ENCODE data around the gene RB1. TPM values are rescaled to one million over a fixed set of nuclear protein-coding genes. Genes with fewer than 3 reads are reported as not detected.
"Not testable (repeated sequence)": the region's sequence is repeated elsewhere in the genome, so short reads cannot be mapped to it uniquely, and the experiment has no call there.

RB1 gene
- total and polyA plus RNA-seq, 2 donors = 30.2 to 52.3 TPM

DNA sequence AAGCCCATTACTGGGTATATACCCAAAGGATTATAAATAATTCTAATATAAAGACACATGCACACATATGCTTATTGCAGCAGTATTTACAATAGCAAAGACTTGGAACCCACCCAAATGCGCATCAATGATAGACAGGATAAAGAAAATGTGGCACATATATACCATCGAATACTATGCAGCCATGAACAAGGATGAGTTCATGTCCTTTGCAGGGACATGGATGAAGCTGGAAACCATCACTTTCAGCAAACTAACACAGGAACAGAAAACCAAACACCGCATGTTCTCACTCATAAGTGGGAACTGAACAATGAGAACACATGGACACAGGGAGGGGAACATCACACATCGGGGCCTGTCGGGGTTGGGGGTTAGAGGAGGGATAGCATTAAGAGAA, 118.5 kb downstream of the RB1 start:
- H3K27ac ChIP-seq (ENCODE audit: low read depth in 1 of 2, low read length in 1 of 2); H3K9me3 ChIP-seq (ENCODE audit: control insufficient read depth in 2 of 2, insufficient read depth in 1 of 2, low read length in 1 of 2); H3K36me3 ChIP-seq (ENCODE audit: control insufficient read depth in 2 of 2, insufficient read depth in 2 of 2, low read length in 1 of 2); H3K4me3 ChIP-seq (ENCODE audit: low read length in 2 of 2); H3K4me1 ChIP-seq (ENCODE audit: control insufficient read depth in 2 of 2, insufficient read depth in 2 of 2, low read length in 2 of 2); DNase-seq (ENCODE audit: low read depth in 6 of 9, low spot score in 9 of 9); H3K27me3 ChIP-seq (ENCODE audit: control insufficient read depth in 2 of 2, insufficient read depth in 1 of 2, low read length in 1 of 2): not testable (repeated sequence)
- 96% methylated on average over 5 of the region's 5 CpGs for WGBS

DNA sequence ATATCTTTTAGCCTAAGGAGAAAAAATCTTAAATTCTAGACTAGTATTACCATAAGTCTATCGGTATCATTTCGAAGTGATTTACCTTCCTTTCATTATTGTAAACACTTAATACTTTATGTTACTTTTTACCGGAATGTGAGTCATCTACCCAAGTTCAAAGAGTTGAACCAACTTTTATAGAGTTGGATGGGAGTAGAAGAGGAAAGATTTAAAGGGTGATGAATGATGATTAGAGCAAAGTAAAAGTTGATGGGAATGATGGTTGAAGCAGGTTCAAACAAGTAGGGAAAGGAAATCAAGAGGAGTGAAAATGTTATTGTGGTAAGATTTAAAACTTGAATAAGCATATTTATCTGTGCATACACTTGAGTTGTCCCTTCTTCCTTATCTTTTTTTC, 120.7 kb downstream of the RB1 start:
- DNase-seq (ENCODE audit: low read depth in 6 of 9, low spot score in 9 of 9) = no peak
- 99% methylated on average over 3 of the region's 3 CpGs for WGBS
- Histone ChIP-seq H3K27me3 (ENCODE audit: control insufficient read depth in 2 of 2, insufficient read depth in 1 of 2, low read length in 1 of 2) (no peaks in the 10 kb centered on the region), H3K9me3 (ENCODE audit: control insufficient read depth in 2 of 2, insufficient read depth in 1 of 2, low read length in 1 of 2) (no peaks in the 10 kb centered on the region), H3K27ac (ENCODE audit: low read depth in 1 of 2, low read length in 1 of 2) (no peak overlapping the region), H3K4me3 (ENCODE audit: low read length in 2 of 2) (no peak overlapping the region), H3K36me3 (ENCODE audit: control insufficient read depth in 2 of 2, insufficient read depth in 2 of 2, low read length in 1 of 2) (no peaks in the 10 kb centered on the region), H3K4me1 (ENCODE audit: control insufficient read depth in 2 of 2, insufficient read depth in 2 of 2, low read length in 2 of 2) (peaks cover 0 to 2% of the 10 kb centered on the region in 2 donors)

DNA sequence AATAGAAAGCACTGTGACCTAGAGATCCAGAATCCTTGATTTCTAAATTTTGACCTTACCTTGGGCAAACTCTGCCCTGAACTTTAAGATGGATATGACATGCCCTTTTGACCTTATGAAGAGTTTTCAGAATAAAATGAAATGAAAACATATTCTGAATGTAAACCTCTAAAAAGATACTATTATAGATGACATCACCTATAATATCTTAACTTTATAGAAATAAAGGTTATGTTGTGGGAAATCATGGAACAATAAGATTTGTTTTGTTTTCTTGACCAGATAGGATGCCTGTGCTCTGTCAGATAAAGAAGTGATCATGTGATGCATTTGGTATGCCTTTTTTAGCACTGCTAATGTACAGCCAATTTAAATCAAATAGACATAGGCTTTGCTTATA, 122.5 kb downstream of the RB1 start:
- no peaks in the 10 kb centered on the region for H3K36me3 ChIP-seq (ENCODE audit: control insufficient read depth in 2 of 2, insufficient read depth in 2 of 2, low read length in 1 of 2)
- no peaks in the 10 kb centered on the region for H3K9me3 ChIP-seq (ENCODE audit: control insufficient read depth in 2 of 2, insufficient read depth in 1 of 2, low read length in 1 of 2)
- no peak for DNase-seq (ENCODE audit: low read depth in 6 of 9, low spot score in 9 of 9)
- H3K4me1 ChIP-seq (ENCODE audit: control insufficient read depth in 2 of 2, insufficient read depth in 2 of 2, low read length in 2 of 2) = peaks cover 0 to 3% of the 10 kb centered on the region in 2 donors
- H3K27me3 ChIP-seq (ENCODE audit: control insufficient read depth in 2 of 2, insufficient read depth in 1 of 2, low read length in 1 of 2) = no peaks in the 10 kb centered on the region
- no peak overlapping the region for H3K4me3 ChIP-seq (ENCODE audit: low read length in 2 of 2)
- H3K27ac ChIP-seq (ENCODE audit: low read depth in 1 of 2, low read length in 1 of 2) = no peak overlapping the region

GRCh38 chr13:48426755-48427298, 123.3 kb downstream of the RB1 start:
- not testable (repeated sequence) for H3K27ac ChIP-seq (ENCODE audit: low read depth in 1 of 2, low read length in 1 of 2); DNase-seq (ENCODE audit: low read depth in 6 of 9, low spot score in 9 of 9)
- WGBS = 92% methylated on average over 8 of the region's 9 CpGs

DNA sequence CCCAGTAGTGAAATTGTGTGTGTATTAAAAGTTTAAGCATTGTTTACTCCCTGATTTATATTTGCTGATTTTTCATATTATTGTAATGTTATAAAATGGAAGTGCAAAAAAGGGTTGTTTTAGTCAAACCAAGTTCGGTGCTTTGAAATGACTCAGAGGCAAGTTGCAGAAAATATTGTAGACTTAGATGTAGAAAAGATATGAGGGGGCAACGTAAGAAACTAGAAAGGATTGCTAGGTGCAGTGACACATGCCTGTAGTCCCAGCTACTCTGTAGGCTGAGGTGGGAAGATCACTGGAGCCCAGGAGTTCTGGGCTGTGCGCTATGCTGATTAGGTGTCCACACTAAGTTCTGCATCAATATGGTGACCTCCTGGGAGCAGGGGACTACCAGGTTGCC, 125.5 kb downstream of the RB1 start:
- H3K27me3 ChIP-seq (ENCODE audit: control insufficient read depth in 2 of 2, insufficient read depth in 1 of 2, low read length in 1 of 2) = no peaks in the 10 kb centered on the region
- no peaks in the 10 kb centered on the region for H3K36me3 ChIP-seq (ENCODE audit: control insufficient read depth in 2 of 2, insufficient read depth in 2 of 2, low read length in 1 of 2)
- no peaks in the 10 kb centered on the region for H3K9me3 ChIP-seq (ENCODE audit: control insufficient read depth in 2 of 2, insufficient read depth in 1 of 2, low read length in 1 of 2)
- 80% methylated on average over 3 of the region's 3 CpGs for WGBS
- no peak overlapping the region for H3K4me3 ChIP-seq (ENCODE audit: low read length in 2 of 2)
- no peak for DNase-seq (ENCODE audit: low read depth in 6 of 9, low spot score in 9 of 9)
- H3K4me1 ChIP-seq (ENCODE audit: control insufficient read depth in 2 of 2, insufficient read depth in 2 of 2, low read length in 2 of 2) = peaks cover 0 to 3% of the 10 kb centered on the region in 2 donors
- H3K27ac ChIP-seq (ENCODE audit: low read depth in 1 of 2, low read length in 1 of 2) = no peak overlapping the region

More at GRCh38 chr13:48426755-48427298, 123.3 kb downstream of the RB1 start:
- not testable (repeated sequence) for H3K9me3 ChIP-seq (ENCODE audit: control insufficient read depth in 2 of 2, insufficient read depth in 1 of 2, low read length in 1 of 2); H3K4me3 ChIP-seq (ENCODE audit: low read length in 2 of 2); H3K4me1 ChIP-seq (ENCODE audit: control insufficient read depth in 2 of 2, insufficient read depth in 2 of 2, low read length in 2 of 2); H3K36me3 ChIP-seq (ENCODE audit: control insufficient read depth in 2 of 2, insufficient read depth in 2 of 2, low read length in 1 of 2); H3K27me3 ChIP-seq (ENCODE audit: control insufficient read depth in 2 of 2, insufficient read depth in 1 of 2, low read length in 1 of 2)

DNA sequence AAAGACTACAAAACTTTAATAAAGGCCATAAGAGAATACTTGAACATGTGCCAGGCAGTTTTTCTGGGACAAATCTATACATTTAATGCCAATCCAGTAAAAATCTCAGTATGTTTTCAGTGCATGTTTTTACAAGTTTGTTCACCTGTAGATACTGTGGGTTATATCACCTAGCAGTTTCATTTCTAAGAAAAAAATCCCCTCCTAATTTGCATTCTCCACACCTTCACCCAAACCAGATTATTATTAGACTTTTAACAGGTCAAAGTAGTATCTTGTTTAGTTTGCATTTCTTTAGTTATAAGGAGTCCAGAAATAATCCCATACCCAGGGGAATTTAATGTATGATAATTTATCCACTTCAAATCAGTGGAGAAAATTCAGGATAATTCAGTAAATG, 126.3 kb downstream of the RB1 start:
- H3K4me3 ChIP-seq (ENCODE audit: low read length in 2 of 2) = no peak overlapping the region
- H3K27ac ChIP-seq (ENCODE audit: low read depth in 1 of 2, low read length in 1 of 2) = no peak overlapping the region
- peaks cover 0 to 3% of the 10 kb centered on the region in 2 donors for H3K4me1 ChIP-seq (ENCODE audit: control insufficient read depth in 2 of 2, insufficient read depth in 2 of 2, low read length in 2 of 2)
- no peaks in the 10 kb centered on the region for H3K9me3 ChIP-seq (ENCODE audit: control insufficient read depth in 2 of 2, insufficient read depth in 1 of 2, low read length in 1 of 2)
- H3K27me3 ChIP-seq (ENCODE audit: control insufficient read depth in 2 of 2, insufficient read depth in 1 of 2, low read length in 1 of 2) = no peaks in the 10 kb centered on the region
- DNase-seq (ENCODE audit: low read depth in 6 of 9, low spot score in 9 of 9) = no peak
- no peaks in the 10 kb centered on the region for H3K36me3 ChIP-seq (ENCODE audit: control insufficient read depth in 2 of 2, insufficient read depth in 2 of 2, low read length in 1 of 2)

DNA sequence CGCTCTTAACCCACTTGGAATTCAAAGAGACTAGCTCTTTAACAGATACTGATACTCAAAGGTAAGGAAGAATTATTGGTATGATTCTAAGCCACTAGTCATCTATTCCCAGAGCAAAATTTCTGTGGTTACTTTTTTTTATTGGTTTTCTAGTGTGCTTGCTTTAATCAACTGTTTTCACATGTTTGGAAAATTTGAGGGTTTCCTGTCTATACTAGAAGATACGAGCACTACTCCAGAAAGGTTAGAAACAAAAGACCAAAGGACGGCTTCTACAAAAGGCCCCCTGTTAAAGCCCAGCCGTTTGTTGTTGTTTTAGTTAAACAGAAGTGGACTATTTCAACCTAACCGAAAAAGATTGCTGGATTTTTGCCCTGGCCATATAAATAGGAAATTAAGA, 127.9 kb downstream of the RB1 start:
- peak in 2 of 9 donors; percentile 15 to 41 for DNase-seq (ENCODE audit: low read depth in 6 of 9, low spot score in 9 of 9)
- Histone ChIP-seq H3K27me3 (ENCODE audit: control insufficient read depth in 2 of 2, insufficient read depth in 1 of 2, low read length in 1 of 2) (no peaks in the 10 kb centered on the region), H3K9me3 (ENCODE audit: control insufficient read depth in 2 of 2, insufficient read depth in 1 of 2, low read length in 1 of 2) (no peaks in the 10 kb centered on the region), H3K4me3 (ENCODE audit: low read length in 2 of 2) (no peak overlapping the region), H3K27ac (ENCODE audit: low read depth in 1 of 2, low read length in 1 of 2) (peak overlapping the region in 1 of 2 donors; percentile 44), H3K36me3 (ENCODE audit: control insufficient read depth in 2 of 2, insufficient read depth in 2 of 2, low read length in 1 of 2) (no peaks in the 10 kb centered on the region), H3K4me1 (ENCODE audit: control insufficient read depth in 2 of 2, insufficient read depth in 2 of 2, low read length in 2 of 2) (peaks cover 0 to 3% of the 10 kb centered on the region in 2 donors)
- 24% methylated on average over 5 of the region's 5 CpGs for WGBS

DNA sequence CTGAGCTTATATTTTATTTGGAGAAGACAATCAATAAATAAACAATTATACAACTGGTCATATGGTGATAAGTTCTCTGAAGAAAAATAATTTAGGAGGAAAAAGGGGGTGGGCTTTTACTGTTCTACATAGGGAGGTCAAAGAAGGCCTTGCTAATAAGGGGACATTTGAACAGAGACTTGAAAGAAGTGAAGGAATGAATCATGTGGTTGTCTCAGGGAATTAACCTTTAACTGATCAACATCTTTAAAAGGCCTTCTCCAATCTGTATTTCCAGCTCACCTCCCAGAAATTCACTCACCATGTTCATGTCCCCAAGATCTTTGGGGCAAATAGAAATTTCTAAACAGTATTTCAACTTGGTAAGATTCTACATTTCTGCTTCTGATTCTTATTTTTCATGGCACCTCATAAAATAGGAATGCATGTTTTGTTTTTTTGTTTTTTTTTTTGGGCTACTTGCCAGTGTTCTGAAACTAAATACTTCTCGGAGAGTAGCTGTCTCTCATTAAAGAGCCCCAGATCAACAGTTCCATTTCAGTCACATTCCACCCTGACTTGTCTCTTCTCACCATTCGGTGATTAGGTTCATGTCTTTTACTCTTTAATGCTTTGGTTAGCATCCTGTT, 128.6 kb downstream of the RB1 start:
- Histone ChIP-seq H3K27me3 (ENCODE audit: control insufficient read depth in 2 of 2, insufficient read depth in 1 of 2, low read length in 1 of 2) (no peaks in the 10 kb centered on the region), H3K36me3 (ENCODE audit: control insufficient read depth in 2 of 2, insufficient read depth in 2 of 2, low read length in 1 of 2) (no peaks in the 10 kb centered on the region), H3K9me3 (ENCODE audit: control insufficient read depth in 2 of 2, insufficient read depth in 1 of 2, low read length in 1 of 2) (no peaks in the 10 kb centered on the region), H3K27ac (ENCODE audit: low read depth in 1 of 2, low read length in 1 of 2) (peak overlapping the region; percentile 2 to 12), H3K4me3 (ENCODE audit: low read length in 2 of 2) (no peak overlapping the region), H3K4me1 (ENCODE audit: control insufficient read depth in 2 of 2, insufficient read depth in 2 of 2, low read length in 2 of 2) (peaks cover 0 to 3% of the 10 kb centered on the region in 2 donors)
- DNase-seq (ENCODE audit: low read depth in 6 of 9, low spot score in 9 of 9) = no peak
- 41% methylated on average over 2 of the region's 2 CpGs for WGBS

- Histone ChIP-seq H3K27ac (ENCODE audit: low read depth in 1 of 2, low read length in 1 of 2) (no peak overlapping the region), H3K9me3 (ENCODE audit: control insufficient read depth in 2 of 2, insufficient read depth in 1 of 2, low read length in 1 of 2) (no peaks in the 10 kb centered on the region), H3K27me3 (ENCODE audit: control insufficient read depth in 2 of 2, insufficient read depth in 1 of 2, low read length in 1 of 2) (no peaks in the 10 kb centered on the region), H3K4me1 (ENCODE audit: control insufficient read depth in 2 of 2, insufficient read depth in 2 of 2, low read length in 2 of 2) (peaks cover 0 to 1% of the 10 kb centered on the region in 2 donors), H3K4me3 (ENCODE audit: low read length in 2 of 2) (no peak overlapping the region), H3K36me3 (ENCODE audit: control insufficient read depth in 2 of 2, insufficient read depth in 2 of 2, low read length in 1 of 2) (no peaks in the 10 kb centered on the region)
- DNase-seq (ENCODE audit: low read depth in 6 of 9, low spot score in 9 of 9) = no peak
- 86% methylated on average over 3 of the region's 3 CpGs for WGBS
Measured at GRCh38 chr13:48434200-48434599, 130.6 kb downstream of the RB1 start.

All from thymus (tissue), 11 donors.